Islet precursor cell (in vitro differentiated cells): ENCODE measurements around the gene ITGB2.
A peak's percentile ranks its signal among the peaks of the same experiment; 100 is the strongest.

Experiments
- DNase-seq: peaks from one replicate; pipeline ENCODE4 v3.0.0-alpha.2; 2018

ITGB2 gene

DNA sequence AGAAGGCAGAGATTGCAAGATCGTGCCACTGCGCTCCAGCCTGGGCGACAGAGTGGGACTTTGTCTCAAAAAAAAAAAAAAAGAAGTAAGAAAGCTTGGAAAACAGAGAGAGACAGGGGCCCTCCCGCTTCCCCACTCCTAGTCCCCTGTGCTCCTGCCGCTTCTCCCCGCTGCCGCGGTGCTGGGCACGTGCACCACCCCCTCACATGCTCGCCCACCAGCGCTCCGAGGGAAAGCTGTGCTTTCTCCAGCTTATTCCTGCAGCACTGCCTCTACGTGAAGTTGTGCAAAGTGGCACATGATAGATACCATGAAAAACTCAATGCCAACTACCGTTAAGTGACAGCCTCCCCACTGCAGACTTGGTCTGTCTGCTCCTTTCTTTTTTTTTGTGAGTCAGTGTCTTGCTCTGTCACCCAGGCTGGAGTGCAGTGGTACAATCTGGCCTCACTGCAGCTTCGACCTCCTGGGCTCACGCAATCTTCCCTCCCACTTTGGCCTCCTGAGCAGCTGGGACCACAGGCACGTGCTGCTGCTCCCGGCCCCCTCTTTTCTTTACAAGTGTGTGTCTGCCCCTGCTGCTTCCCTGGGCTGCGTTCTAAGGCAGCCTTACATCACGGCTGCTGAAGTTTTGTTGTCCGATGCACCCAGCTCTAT lies 34.6 kb upstream of the ITGB2 start:
- DNase-seq = no peak

DNA sequence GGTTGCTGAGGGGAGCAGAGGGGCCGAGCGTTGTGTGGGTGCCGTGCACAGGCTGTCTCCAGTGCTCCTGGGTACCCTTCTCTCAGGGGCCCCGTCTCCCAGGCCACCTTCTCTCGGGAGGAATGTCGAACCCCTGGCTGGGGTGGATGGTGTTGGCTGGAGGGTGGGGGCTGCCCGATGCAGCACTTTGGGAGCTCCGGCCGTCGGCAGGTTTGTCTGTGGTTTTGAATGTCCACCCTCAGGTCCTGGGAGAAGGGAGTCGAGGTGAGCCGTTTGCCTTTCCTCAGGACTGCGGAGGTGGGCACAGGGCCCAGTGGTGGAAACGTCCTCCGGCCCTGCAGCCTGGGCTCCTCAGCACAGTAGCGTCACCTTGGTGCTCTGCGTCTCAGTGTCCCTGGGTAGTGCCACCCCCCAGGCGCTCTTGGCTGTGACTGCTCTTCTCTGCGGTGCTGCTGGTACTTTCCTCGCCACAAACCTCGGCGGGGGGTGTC lies 33.6 kb upstream of the ITGB2 start:
- no peak for DNase-seq

DNA sequence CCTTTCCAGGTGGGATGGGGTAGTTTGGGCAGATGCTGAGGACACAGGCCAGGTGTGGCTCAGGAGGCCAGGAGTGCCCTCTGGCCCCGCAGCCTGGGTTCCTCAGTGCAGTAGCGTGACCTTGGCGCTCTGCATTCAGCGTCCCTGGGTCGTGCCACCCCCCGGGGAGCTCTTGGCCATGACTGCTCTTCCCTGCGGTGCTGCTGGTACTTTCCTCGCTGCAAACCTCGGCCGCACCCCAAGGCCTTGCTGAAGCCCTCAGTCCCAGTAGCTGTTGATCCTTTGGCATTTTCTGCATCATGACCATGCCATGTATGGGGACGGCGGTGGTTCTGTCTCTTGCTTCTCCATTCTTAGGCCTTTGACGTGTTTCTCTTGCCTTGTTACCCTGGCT lies 32.9 kb upstream of the ITGB2 start:
- no peak for DNase-seq

DNA sequence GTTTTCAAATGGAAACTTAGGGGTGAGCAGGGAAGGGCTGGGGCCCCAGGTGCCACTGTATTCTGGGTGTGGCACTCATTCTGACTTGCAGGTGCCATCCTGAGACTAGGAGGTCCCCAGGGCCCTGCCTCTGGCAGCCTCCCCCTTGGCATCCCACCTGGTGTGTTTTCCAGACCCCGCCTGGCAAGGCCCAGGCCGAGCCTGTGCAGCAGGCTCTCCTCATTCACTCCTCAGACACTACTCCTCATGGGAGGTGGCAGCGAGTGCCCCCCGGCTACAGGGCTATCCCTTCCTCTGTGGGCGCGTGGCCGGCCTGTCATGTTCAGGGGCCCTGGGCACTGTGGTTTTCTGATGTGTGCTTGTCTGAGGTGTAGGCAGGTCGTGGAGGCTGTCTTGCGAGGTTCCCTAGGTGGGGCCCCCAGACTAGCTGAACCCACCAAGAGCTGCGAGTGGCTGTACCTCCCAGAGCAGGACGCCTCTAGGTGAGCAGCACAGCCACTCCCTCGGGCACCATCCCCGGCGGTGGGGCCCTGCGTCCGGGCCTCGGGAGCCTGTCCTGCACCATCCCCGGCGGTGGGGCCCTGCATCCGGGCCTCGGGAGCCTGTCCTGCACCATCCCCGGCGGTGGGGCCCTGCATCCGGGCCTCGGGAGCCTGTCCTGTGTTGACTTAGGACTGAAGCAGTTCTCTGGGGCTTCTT lies 32.4 kb upstream of the ITGB2 start:
- DNase-seq = no peak

DNA sequence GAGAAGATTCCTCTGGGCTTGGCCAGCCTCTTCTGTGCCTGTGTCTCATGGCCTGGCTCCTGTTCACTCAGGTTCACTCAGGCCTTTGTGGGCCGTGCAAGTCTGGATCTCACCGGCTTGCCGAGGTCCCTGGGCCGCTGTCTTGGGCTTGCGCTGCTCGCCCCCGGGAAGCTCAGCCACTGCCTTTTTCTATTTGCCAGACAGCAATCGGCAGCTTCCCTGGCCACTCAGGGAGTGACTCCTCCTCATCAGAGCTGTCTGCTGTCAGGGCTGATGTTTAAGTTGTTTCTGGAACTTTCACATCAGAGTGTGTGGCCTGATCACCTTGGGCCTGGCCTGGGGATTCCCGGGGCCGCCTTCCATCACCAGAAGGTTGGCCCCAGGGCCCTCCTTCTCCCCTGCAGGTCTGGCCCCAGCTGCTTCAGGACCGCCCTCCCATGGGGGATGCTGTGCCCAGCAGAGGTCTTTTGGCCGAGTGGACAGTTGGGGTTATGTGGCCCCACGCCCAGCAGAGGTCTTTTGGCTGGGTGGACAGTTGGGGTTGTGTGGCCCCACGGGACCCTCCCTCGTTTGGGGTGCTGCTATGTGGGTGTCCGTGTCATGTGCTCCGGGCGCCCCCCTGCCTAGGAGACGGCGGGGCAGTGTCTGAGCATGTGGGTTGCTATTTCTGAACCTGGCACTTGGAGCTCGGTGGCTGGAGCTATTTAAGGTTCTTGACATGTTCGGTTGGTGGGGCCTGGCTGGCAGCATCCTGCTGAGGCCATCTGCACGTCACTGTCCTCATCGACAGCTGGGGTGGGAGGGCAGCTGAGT lies 31.6 kb upstream of the ITGB2 start:
- no peak for DNase-seq

DNA sequence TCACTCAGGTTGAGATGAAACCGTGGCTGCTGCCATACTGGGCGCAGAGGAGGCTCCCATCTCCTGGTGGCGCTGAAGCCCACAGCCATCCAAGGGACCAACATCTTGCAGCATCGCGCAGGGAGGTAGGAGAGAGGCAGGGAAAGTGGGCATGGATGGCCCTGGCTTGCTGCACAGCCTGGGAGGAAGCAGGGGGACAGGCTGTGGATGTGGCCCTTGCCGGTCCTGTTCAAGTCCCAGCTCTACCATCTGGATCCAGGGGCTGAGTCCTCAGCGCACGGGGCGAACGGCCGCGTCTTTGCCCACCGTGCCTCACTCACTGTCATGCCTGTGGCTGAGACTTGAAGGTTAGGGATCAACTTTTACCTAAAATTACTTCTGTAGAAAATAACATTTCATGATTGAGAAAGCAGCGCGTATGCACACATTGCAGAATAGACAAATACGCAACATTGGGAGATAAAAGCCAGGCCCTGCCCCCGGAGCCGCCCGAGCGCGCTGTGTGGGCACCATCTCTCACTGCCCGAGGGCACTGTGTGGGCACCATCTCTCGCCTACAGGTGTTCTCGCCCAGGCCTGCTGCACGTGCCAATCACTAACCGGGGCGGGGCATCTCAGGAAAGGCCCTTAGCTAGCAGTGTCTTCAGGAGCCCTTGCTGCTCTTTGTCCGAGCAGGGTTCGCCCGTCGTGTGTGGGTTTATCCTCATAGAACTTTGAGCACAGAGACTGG lies 30.7 kb upstream of the ITGB2 start:
- no peak for DNase-seq

DNA sequence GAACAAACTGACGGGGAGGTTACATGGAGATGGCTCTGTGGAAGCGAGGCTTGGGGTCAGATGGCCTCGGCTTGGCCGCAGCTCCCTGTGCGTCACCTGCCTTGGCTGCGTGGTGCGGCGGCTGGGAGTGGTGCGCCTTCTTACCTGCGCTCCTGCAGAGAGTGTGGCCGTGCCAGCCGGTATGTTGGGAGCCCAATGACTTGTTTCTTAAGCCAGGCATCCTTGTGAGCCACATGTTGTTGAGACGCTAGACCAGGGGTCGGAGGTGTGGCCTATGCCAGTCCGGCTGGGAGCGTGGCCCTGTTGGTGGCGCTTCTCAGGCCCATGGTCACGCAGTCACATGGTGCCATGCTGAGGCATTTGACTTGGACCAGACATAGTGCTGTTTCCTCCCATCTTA lies 29.7 kb upstream of the ITGB2 start:
- no peak for DNase-seq

DNA sequence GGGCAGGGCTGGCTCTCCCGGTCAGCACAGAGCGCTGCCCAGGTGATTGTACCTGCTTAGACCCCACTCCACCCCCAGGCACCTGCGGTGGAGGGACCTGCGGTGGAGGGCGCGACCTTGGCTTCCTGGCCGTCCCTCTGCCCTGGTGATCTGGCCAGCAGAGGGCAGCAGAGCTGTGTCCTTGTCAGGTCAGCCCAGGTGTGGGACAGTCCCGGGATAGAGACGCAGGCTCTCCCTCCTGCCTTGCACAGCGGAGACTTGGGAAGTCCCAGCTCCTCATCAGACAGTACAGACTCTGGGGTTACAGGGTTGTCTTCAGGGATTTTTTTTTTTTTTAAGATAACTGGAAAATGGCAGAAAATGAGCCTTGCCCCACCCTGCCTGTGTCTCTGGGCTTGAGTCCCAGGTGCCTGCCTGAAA lies 29.1 kb upstream of the ITGB2 start:
- peak; percentile 92 for DNase-seq

DNA sequence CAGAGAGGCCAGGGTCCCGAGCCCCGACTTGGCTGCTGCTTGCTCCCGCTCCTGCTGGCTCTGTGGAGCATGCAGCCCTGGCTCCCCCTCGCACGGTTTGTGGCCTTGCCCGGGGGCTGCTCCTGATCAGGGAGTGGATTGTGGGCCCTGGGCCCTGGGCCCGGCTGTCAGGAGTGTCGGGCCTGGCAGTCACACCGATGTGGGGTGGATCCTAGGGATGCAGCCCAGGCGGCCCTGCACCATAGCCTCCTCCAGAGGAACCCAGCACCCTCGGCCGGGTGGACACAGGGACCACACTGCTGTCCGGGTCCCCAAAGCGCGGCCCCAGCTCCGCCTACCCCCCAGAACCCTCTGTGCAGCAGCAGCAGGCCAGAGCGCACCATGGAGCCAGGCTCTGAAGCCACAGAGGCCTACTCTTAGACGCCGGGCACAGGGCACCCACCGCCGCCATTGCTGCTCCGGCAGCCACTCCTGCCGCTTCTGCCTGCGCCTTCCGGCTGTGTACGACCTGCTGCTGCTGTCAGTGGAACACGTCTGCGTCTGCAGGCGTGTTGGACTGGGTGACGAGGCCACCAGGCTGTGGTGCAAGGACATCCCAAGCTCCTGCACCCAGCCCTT lies 28.6 kb upstream of the ITGB2 start:
- no peak for DNase-seq

DNA sequence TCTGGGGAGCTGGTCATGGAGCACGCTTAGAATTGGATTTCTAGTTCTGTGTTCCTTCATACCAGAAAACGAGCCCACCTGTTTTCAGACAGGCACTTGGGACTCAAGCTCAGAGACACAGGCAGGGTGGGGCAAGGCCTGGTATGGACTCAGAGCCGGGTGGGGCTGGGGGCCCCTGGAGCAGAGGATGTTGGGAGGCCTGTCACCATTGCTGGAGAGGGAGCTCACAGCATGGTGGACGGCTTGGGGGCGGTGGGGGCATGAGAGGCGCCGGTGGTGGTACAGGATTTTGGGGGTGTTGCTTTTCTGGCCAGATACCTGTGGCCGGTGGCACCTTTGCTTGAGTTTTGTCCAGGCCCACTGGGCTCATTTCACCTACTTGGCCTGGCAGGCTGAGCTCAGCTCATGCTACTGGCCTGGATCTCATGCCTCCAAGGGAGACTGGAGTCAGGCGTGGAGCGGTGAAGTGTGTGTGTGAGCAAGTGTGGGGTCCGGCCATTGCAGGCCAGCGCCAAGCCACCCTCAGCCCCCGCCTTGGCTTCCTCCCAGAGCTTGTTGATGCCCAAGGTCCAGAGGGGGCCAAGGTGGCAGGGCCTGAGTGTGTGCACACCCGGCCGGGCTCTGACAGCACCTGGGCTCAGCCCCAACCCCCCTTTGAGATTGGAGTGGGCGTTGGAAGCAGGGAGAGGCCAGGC lies 27.9 kb upstream of the ITGB2 start:
- no peak for DNase-seq

DNA sequence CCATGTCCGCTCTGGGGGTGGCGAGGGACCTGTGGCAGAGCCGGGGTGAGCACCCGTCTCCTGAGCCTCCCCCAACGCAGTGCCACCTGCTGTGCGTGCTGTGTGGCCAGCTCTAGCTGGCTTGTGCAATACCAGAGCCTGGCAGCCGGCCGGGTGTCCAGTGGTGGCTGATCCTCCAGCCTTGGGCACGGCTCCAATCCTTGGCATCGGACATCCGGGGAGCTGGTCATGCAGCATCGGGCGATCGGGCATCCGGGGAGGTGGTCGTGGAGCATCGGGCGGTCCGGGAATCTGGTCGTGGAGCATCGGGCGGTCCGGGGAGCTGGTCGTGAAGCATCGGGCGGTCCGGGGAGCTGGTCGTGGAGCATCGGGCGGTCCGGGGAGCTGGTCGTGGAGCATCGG lies 27.2 kb upstream of the ITGB2 start:
- DNase-seq = no peak

DNA sequence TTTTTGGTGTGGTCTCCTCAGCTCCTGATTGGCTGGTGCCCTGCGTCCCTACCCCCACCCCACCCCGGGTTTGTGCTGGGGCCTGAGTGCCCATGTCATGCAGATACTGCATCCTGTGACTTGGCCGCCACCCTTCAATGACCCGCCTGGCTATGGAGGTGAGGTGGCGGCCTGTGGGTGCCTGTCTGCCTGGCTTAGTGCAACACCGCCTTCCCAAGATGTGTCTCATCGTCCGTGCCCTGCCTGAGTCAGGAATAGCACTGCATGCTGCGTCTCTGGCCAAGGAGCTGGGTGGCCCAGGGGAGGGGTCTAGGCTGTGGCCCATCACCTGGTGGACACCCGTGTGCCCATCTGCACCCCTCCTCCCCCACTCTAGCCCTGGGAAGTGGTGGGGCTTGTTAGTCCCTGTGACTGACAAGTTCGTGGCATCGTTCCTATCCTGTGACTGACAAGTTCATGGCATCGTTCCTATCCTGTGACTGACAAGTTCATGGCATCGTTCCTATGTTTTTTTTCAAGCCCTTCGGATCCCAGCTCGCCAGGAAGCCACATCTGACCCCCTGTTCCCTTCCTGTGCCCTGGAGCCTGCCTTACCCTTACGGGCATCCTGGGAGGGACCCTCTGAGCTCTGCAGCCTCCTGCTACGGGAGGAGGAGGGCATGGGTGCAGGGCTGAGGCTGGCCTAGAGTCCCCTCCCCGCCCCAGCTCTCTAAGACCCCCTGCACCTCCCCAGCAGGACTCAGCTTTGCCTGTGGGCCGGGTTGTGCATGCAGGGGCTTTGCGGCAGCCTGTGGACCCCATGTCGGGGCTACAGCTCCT lies 26.6 kb upstream of the ITGB2 start:
- DNase-seq = no peak

DNA sequence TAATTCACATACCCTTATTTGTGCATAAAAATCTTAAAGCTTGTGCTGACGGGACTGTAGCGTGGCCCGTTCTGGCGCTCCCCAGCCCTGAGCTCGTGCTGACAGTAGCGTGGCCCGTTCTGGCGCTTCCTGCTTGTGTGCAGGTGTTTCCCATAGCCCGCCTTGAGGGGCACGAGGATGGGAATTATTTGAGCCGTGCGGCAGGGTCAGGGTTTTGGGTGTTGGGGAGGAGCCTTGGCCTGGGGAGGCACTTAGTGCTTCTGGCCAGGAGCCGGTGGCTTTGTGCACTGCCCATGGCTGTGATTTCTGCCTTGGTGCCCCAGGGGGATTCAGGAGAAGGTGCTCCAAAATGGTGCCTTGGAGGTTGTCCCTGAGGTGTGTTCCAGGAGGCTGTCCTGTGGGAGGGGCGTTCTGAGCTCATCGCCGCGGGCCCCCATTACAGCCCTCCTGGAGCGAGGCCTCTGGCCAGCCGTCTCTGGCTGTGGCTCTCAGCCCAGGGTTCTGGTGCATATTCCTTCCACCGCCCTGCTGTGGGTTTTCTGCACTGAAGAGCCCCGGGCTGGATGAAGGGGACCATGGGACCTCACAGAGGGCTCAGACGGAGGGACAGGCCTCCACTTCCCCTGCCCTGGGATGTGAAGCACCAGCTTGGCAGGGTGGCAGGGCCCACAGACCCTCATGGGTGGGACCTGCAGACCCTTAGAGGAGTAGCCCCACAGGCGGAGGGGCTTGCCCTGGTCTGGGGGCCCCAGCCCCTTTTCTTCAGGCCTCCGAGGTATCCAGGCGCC lies 25.7 kb upstream of the ITGB2 start:
- no peak for DNase-seq

DNA sequence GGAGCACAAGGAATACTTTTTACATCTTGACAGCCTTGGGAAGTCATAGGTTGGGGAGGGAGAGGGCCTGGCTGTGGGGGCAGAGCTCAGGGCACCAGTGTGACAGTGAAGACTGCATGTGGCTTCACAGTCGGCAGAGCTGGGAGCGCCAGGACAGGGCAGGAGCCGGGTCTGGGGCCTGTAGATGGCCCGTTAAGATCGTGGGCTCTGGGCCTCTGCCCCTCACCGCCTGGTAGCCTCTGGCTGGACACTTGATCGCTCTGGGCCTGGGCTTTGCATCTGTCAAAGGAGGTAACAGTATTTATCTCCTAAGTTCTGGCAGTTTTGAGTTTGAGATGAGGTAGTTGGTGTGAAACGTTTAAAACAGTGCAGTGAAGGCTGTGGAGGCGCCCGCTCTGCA lies 23.9 kb upstream of the ITGB2 start:
- DNase-seq = no peak

DNA sequence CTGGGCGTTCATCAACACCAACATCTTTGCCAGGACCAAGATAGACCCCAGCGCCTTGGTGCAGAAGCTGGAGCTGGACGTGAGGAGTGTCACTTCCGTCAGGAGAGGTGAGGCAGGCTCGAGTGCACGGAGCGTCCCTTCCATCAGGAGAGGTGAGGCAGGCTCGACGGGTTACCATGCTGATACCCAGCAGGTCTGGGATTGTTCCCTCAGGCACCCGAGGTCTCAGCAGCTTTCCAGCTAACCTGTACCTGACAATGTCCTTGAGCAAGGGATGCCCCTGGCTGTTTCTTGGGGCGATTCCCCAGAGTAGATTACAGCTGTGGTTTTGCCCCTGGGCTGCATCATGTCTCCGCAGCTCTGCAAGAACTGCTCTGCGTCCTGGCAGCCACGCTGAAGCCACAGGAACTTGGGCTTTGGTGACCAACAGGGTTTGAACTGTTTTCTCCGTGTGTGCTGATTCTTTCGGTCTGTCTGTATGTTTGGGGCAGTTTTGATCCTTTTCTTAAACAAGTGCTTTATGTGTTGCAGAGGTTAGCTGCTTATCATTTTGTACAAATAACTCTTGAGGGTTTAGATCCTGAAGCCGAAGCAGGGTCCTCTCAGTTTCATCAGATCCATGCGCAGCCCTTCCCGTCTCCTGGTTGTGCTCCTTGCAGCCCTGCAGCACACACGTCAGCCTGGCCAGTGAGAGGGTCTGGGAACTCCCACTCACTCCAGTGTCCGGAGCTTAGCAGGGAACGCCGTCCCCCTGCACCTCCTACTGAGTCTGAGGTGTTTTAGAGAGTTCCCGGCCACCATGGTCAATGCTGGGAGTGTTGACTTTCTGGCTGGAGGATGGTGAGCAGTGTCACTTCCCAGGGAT lies 23.2 kb upstream of the ITGB2 start:
- no peak for DNase-seq

DNA sequence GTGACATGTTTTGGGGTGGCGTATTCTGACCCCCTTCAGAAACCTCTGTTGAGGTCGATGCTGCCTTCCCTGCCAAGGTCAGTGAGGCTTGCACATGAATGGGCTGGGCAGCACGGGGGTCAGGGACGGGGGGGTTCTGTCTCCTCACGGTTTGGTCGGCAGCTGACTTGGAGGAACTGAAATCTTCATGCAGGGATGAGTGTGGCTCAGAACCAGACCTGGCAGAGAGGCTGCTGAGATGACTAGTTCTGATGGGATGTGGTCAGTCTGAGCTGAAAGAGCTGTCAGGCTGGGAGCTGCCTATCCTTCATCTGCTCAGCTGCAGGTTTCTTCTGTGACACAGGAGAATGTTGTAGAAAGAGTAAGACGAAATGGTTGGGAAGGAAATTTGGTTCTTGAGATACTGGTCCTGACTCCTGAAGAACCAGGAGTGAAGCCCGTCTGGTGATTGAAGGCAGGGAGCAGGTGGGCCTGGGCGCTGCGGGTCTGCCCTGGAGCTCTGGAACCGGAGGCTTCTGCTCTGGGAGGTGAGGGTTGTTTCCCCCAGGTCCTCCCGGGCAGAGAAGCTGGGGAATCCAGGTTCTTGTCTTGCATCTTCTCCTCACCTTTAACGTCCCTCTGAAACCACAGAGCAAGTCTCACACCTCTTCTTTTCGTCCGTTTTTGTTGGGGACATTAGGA lies 22.4 kb upstream of the ITGB2 start:
- DNase-seq = no peak

DNA sequence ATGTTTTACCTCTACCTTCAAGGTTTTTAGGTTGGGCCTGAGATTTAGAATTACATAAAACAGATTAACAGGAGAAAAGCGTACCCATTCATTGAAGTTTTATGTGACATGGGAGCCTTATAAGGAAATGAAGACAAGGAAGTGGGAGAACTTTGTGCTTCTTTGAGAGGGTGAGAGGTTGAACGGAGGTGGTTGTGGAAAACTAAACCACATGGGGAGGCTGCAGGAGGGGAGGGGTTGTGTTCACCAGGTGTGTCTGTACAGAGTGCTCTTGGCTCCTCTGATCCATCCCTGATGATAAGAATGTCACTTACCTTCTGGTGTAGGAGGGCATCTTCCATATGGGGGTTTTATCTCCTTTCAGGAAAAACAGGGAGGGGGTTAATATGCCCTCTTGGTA lies 21.9 kb upstream of the ITGB2 start:
- no peak for DNase-seq

DNA sequence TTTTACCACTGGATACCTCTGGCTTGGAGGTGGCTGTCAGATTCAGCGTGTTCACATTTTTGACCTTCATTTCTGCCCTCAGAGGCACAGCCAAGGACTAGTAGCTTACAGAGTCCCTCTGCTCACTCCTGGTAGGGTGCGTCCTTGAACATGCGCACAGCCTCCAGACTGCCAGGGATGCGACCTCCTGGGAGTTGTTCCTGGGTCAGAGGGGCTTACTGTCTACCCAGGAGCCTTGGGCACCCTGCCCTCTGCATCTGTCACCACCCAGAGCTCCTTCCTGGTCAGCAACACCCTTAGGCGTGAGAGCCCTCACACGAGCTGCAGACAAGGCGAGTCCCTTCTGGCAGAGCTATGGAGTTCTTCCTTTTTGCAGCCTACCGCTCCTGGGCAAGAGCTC lies 20.9 kb upstream of the ITGB2 start:
- DNase-seq = no peak
